GM18867 (cell line): ENCODE results near the gene KIF11.

Experiments
- ATAC-seq: cut with Tn5 transposase; IDR thresholded peaks from one replicate; pipeline ENCODE4 v1.9.1; 2021; ENCODE audit warnings: mild to moderate bottlenecking, moderate library complexity; ENCODE audit not compliant: unreplicated experiment

Gene KIF11

DNA sequence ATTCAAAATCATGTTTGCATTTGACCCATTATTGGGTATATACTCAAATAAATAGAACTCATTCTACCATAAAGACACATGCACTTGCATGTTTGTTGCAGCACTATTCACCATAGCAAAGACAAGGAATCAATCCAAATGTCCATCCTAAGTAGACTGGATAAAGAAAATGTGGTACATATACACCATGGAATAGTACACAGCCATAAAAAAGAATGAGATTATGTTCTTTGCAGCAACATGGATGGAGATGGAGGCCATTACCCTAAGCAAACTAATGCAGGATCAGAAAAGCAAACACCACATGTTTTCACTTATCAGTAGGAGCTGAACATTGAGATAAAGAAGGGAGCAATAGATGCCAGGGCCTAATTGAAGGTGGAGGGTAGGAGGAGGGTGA is 84.8 kb downstream of the KIF11 start:
- ATAC-seq, result no peak

- ATAC-seq, result no peak
These were observed 85.3 kb downstream of the KIF11 start for GRCh38 chr10:92678206-92678605.

GRCh38 chr10:92681306-92681834 is 88.4 kb downstream of the KIF11 start:
- no peak for ATAC-seq

GRCh38 chr10:92688573-92688926 is 95.6 kb downstream of the KIF11 start:
- ATAC-seq, result no peak

DNA sequence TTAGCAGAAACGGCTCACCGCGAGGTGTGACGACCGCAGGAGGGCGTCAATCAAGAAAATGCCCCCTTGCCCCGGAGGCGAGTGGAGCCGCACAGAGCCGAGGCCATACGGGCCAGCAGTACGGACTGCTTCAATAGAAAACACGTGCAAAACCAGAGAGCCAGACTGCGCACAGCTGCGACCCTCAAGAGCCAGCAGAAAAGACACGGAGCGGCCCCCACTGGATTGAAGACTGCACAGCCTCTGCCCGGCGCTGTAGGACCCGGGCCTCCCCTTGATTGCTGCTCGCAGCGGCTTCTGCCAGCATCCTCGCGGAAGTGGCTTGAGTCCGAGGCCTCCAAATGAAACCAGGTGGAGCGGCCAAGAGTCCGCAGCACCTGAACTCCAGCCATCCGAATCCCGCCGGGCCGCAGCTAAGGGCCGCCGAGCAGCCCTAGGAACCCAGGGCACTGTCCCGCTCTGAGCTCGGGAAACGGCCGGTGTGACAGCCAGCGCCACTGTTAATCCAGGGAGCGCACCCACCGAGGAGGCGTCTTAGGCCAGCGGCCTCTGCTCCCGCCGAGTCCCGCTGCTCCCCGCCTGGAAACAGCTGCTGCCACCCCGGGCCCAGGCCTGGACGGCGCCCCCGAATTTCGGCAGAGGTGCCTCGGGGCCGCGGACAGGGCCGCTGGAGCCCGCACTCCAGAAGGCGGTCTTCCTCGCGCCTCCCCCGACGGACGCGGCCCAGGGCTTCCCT is 96.2 kb downstream of the KIF11 start:
- ATAC-seq, result peak; percentile 16

GRCh38 chr10:92689663-92690210 is 96.8 kb downstream of the KIF11 start, which contains the start of gene HHEX:
Gene HHEX, plus strand, starts transcription at chr10:92689955. Its CDS starts 32 bp downstream, at chr10:92689987.
- ATAC-seq, result peak; percentile 58

- ATAC-seq, result peak; percentile 36
These were observed 97.4 kb downstream of the KIF11 start for GRCh38 chr10:92690211-92690914.

DNA sequence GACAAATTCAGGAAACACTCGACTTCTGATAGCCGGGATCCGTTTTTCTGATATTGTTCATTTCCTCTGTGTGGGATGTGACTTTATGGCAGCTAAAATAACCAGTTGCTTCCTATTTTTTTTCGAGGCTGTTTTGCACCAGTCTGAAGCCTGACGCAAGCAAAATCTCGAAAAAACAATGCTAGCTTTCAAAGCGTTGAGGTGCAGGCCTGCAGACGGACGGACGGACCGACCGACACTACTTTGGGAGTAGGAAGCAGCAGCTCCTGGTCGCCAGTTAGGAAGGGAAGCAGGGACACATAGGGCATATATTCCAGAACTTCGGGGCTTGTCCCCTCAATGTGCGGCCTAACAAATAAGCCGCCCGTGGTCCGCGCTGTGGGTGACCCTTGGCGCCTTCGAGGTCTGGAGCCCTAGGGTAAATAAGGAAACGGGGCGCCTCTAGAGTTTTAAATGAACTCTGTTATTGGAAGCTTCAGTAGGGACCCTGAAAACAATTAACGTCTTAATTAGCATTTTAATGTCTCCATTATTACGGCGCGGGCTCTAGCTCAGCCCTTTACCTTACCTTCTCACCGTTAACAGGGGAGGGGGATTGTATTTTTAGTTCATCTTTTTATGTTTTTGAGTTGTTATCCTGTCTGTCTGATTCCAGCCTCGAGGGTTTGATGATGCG is 98.1 kb downstream of the KIF11 start:
- ATAC-seq, result no peak

DNA sequence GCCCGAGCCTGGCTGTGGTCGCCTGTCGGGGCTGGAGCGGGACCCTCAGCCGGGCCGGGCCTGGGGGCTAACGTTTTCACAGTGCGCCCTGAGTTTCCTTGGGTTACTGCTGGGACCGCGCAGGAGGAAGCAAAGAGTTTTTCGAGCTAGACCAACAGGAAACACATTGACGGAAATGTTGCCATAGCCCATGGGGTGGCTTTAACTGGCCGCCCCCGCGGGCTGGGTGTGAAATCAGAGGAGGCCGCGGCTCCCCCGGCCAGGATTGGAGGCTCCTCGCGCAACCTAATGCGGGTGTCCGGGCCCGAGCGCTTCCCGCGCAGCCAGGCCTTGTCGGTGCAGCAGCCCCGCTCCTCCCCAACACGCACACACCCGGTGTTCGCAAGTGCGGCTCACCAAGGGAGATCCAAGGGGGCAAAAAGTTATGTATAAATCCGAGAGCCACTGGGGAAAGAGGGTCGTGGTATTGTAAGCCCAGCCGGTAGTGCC is 98.7 kb downstream of the KIF11 start:
- no peak for ATAC-seq

- no peak for ATAC-seq
These were observed 99.2 kb downstream of the KIF11 start for GRCh38 chr10:92692080-92692671.

- no peak for ATAC-seq
These were observed 100.0 kb downstream of the KIF11 start for GRCh38 chr10:92692697-92693533.

- no peak for ATAC-seq
These were observed 100.6 kb downstream of the KIF11 start for GRCh38 chr10:92693534-92693893.

DNA sequence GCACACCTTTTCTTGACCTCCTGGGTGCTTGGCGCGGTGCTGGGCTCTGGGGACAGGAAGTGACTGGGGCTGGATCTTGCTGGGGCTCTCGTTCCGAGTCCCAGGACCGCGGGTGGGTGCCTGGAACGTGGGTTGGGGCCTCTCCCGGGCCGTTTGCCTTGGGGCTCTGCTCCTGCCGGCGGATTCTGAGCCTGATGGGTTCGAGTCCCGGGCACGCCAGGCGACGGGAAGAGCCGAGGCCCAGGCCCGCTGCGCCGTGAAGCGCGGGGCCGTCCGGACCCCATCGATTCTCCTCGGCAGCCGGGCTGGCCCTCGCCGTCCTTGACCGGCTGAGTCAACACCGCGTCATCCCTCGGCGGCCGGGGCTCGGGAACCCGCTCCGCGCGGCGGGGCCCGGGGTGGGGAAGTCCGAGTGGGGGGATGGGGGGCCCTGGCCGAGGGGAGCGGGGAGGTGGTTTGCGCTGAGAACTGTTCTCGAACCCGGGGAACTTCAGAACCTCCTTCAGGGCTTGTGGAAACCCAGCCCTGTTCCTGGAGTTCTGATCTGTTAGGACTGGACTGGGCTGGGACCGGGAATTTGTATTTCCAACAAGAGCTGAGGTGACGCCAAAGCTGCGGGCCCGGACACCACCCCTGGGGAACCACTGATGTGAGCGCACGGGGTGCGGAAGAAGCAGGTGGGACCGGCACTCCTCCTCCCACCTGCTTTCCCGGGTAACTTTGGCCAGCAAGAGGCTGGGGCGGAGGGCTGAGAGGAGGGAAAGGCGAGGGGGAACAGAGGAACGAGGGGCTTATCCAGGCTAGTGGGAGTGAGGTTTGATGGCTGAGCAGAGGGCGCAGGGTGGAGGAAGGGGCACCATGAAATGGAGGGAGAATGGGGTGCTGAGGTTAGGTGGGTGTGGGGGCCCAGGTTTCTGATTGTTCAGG is 103.0 kb downstream of the KIF11 start:
- no peak for ATAC-seq

DNA sequence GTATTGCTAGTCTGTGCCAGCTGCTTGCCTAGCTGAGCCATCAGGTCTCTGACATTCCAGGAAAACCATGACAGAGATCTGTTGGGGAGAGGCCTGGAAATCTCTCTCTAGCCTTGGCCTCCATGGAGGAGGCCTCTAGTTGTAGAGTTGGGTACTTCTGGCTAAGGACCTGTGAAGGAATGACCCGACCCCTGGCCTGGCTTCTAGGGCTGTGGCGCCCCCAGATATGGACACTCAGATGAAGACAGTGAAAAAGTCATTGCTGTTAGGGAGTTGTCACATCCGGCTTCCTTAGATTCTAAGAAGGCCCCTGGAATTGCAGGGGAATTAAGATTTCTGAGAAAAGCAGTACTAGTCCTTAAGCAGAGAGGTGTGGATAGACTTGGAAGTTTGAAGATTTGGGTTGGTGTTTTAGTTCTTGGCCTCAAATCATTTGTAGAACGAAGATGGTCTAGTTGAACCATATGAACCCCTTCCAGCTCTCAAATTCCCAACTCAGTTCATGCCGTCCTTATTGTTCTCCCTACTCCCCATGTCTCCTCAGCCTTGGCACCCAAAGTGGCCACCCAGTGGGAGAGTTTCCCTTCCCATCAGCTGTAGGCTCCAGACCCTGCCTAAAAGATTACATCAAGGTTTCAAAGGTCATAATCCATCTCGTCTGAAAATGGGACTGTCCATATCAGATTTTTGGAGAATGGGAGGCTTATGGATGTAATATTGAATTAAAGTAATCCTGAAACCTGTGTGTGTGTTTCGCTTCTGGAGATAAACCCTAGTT is 103.9 kb downstream of the KIF11 start:
- no peak for ATAC-seq

DNA sequence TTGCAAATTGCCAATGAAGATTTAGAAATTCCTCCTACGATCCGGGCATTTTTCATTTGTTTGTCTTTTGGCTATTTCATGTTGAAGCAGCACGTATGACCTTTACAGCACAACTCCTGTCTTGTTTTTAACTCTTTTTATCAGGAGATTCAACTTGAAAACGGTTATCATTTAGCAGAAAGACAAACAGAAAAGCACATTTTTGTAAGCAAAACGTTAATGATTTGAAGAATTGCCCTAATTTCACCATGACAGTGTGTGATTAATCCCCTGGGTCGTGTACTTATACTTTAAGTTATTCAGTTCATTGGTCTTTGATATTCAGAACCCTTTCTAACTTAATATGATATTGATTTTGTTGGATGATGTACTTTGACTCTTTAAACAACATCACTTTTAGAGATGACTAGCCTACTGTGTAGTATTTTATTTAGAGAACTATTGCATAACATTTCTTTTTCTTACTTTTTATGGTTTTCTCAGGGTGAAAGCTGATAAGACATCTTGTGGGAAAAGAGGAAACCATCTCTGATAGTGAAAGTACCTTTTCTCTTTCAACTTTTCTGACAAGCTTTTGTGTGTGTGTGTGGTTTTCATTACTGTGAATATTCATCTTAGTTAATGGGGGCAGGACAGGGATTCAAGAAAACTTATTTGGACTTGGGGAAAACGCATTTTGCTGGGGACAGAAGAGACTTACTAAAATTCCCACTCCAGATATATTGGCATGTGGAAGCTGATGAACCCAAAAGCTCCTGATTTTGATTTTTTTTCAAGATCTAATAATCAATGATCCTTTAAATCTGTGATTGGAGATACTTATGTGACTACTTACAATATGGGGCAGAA is 105.0 kb downstream of the KIF11 start:
- no peak for ATAC-seq

- no peak for ATAC-seq
These were observed 106.2 kb downstream of the KIF11 start for GRCh38 chr10:92699193-92699517.
